Activated CD8-positive, alpha-beta memory T cell treated with anti-CD3 and anti-CD28 coated beads for 1 hour (primary cell): ENCODE results near the gene GPSM1.
"Not testable (repeated sequence)": the region's sequence is repeated elsewhere in the genome, so short reads cannot be mapped to it uniquely, and the experiment has no call there.

Experiments used
- DNase-seq, 2 donors: peaks; one replicate each; pipeline ENCODE4 v3.0.0-alpha.2; 2020; ENCODE audit warnings: low read depth in 1 of 2; ENCODE audit errors: extremely low read depth in 1 of 2

The GPSM1 gene

GRCh38 chr9:136314944-136315343 is 12.4 kb upstream of the GPSM1 start:
- no peak for DNase-seq

- no peak for DNase-seq
Measured at GRCh38 chr9:136316271-136316751, 11.0 kb upstream of the GPSM1 start.

GRCh38 chr9:136316896-136317676 is 10.3 kb upstream of the GPSM1 start:
- no peak for DNase-seq

GRCh38 chr9:136317695-136318094 is 9.6 kb upstream of the GPSM1 start:
- no peak for DNase-seq

GRCh38 chr9:136318111-136318775 is 9.1 kb upstream of the GPSM1 start:
- DNase-seq = no peak

GRCh38 chr9:136318776-136319241 is 8.5 kb upstream of the GPSM1 start:
- no peak for DNase-seq

- not testable (repeated sequence) for DNase-seq
Measured at GRCh38 chr9:136319244-136319643, 8.1 kb upstream of the GPSM1 start.

GRCh38 chr9:136319955-136320354 is 7.4 kb upstream of the GPSM1 start:
- DNase-seq = not testable (repeated sequence)

- DNase-seq = not testable (repeated sequence)
Measured at GRCh38 chr9:136320972-136321371, 6.4 kb upstream of the GPSM1 start.

- no peak for DNase-seq
Measured at GRCh38 chr9:136321561-136321960, 5.8 kb upstream of the GPSM1 start.

- DNase-seq = no peak
Measured at GRCh38 chr9:136322756-136323330, 4.5 kb upstream of the GPSM1 start.

- DNase-seq = no peak
Measured at GRCh38 chr9:136323371-136323789, 4.0 kb upstream of the GPSM1 start.

GRCh38 chr9:136324501-136325300 is 2.6 kb upstream of the GPSM1 start:
- no peak for DNase-seq

- no peak for DNase-seq
Measured at GRCh38 chr9:136325358-136325757, 2.0 kb upstream of the GPSM1 start.

- no peak for DNase-seq
Measured at GRCh38 chr9:136326061-136326760, 1.1 kb upstream of the GPSM1 start.

GRCh38 chr9:136326761-136327303 is 507 bp upstream of the GPSM1 start:
- no peak for DNase-seq

GRCh38 chr9:136328011-136328621 is 777 bp downstream of the GPSM1 start:
- no peak for DNase-seq

GRCh38 chr9:136328622-136329041 is 1.3 kb downstream of the GPSM1 start:
- no peak for DNase-seq

GRCh38 chr9:136329211-136329627 is 1.9 kb downstream of the GPSM1 start:
- no peak for DNase-seq
